Loucy (cell line): ENCODE measurements around the gene ITGB4.

Experiments
- H2AFZ ChIP-seq: fragments of 200-600 bp; sonication (generic); 2 replicates; pipeline ENCODE4 v1.6.0; 2016; ENCODE audit warnings: antibody characterized with exemption, mild to moderate bottlenecking, low read length, moderate library complexity
- H3F3A ChIP-seq: fragments of 200-600 bp; 2 replicates; pipeline ENCODE4 v1.6.0; 2016; ENCODE audit warnings: antibody characterized with exemption, low read depth, mild to moderate bottlenecking
- H3K27me3 ChIP-seq: fragments of 200-600 bp; sonication (generic); 2 replicates; pipeline ENCODE4 v1.6.1; 2014; ENCODE audit warnings: low read length, mild to moderate bottlenecking; ENCODE audit not compliant: insufficient read depth, poor library complexity, severe bottlenecking
- H3K36me3 ChIP-seq: fragments of 200-600 bp; sonication (generic); 2 replicates; pipeline ENCODE4 v1.6.1; 2016; ENCODE audit warnings: low read length; ENCODE audit not compliant: insufficient read depth
- H3K4me1 ChIP-seq: fragments of 200-600 bp; sonication (generic); 2 replicates; pipeline ENCODE4 v1.5.1; 2014; ENCODE audit warnings: low read length, mild to moderate bottlenecking; ENCODE audit not compliant: insufficient read depth, poor library complexity, severe bottlenecking
- H3K4me2 ChIP-seq: fragments of 200-600 bp; sonication (generic); 2 replicates; pipeline ENCODE4 v1.6.0; 2014; ENCODE audit warnings: antibody characterized with exemption, low read length, low read depth, mild to moderate bottlenecking; ENCODE audit not compliant: poor library complexity, severe bottlenecking
- H3K4me3 ChIP-seq: fragments of 200-600 bp; sonication (generic); 2 replicates; pipeline ENCODE4 v1.5.1; 2014; ENCODE audit warnings: low read length, mild to moderate bottlenecking, mixed read lengths; ENCODE audit not compliant: poor library complexity, severe bottlenecking
- H3K79me2 ChIP-seq: fragments of 200-600 bp; sonication (generic); 2 replicates; pipeline ENCODE4 v1.6.1; 2014; ENCODE audit warnings: low read length; ENCODE audit not compliant: insufficient read depth
- H3K9ac ChIP-seq: fragments of 200-600 bp; sonication (generic); 2 replicates; pipeline ENCODE4 v1.6.0; 2014; ENCODE audit warnings: mild to moderate bottlenecking, low read depth, low read length, moderate library complexity; ENCODE audit not compliant: poor library complexity, severe bottlenecking
- H3K9me2 ChIP-seq: fragments of 200-600 bp; sonication (generic); replicated peaks from 2 replicates; pipeline ENCODE4 v1.6.1; 2016; ENCODE audit warnings: low read depth, low read length, mixed read lengths
- H3K9me3 ChIP-seq: fragments of 200-600 bp; sonication (generic); 2 replicates; pipeline ENCODE4 v1.6.1; 2014; ENCODE audit warnings: mild to moderate bottlenecking, antibody characterized with exemption, low read length, low read depth; ENCODE audit not compliant: insufficient read depth
- H4K20me1 ChIP-seq: fragments of 200-600 bp; sonication (generic); 2 replicates; pipeline ENCODE4 v1.6.0; 2014; ENCODE audit warnings: antibody characterized with exemption, low read length, mild to moderate bottlenecking; ENCODE audit not compliant: insufficient read depth, poor library complexity, severe bottlenecking
- CTCF ChIP-seq: fragments of 200-600 bp; sonication (generic); conservative IDR thresholded peaks from 2 replicates; pipeline ENCODE4 v1.5.1; 2014; ENCODE audit warnings: mild to moderate bottlenecking, antibody characterized with exemption, low read length
- EZH2phosphoT487 ChIP-seq: fragments of 200-600 bp; IDR thresholded peaks from 2 replicates; pipeline ENCODE4 v1.6.1; 2018; ENCODE audit warnings: antibody characterized with exemption, mild to moderate bottlenecking, moderate library complexity, borderline replicate concordance

Gene ITGB4

GRCh38 chr17:75795820-75796607 lies 74.8 kb downstream of the ITGB4 start:
- Histone ChIP-seq H2AFZ (no peak overlapping the region), H3K4me1 (peaks cover 26% of the 10 kb centered on the region), H3K9me2 (no peaks in the 10 kb centered on the region), H4K20me1 (peaks cover 28% of the 10 kb centered on the region), H3K9ac (no peak overlapping the region), H3K9me3 (no peaks in the 10 kb centered on the region), H3K27me3 (no peaks in the 10 kb centered on the region), H3F3A (no peaks in the 10 kb centered on the region), H3K4me2 (no peak overlapping the region), H3K4me3 (no peak overlapping the region), H3K36me3 (peaks cover 51% of the 10 kb centered on the region; the same call in 1 of the 2 replicates), H3K79me2 (peaks cover 82% of the 10 kb centered on the region)
- no peak for TF ChIP-seq CTCF

DNA sequence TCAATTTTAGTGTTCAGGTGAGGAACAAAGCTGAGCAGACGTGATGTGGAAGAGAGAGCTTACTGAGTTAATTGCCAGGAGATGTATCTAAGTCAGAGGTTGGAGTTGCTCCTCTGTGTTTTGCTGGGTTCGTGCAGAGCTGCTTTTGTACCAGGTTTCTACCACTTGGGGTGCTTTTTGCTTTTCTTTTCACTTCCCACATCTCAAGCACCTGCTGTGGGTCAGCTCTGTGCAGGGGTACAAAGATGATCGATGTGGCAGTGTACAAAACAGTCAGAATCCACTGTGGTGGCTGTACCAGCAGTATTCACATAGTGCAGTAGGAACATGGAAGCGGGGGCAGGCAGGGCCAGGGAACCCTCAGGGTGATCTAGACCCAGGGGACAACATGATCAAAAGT lies 78.1 kb downstream of the ITGB4 start:
- Histone ChIP-seq H3K9ac (no peak overlapping the region), H3K36me3 (peaks cover 40% of the 10 kb centered on the region; the same call in 1 of the 2 replicates), H3K9me3 (no peaks in the 10 kb centered on the region), H3K4me2 (no peak overlapping the region), H3F3A (no peaks in the 10 kb centered on the region), H3K4me1 (no peaks in the 10 kb centered on the region), H2AFZ (no peak overlapping the region), H3K4me3 (no peak overlapping the region), H3K79me2 (peaks cover 76% of the 10 kb centered on the region), H3K9me2 (no peaks in the 10 kb centered on the region), H3K27me3 (no peaks in the 10 kb centered on the region), H4K20me1 (peaks cover 3% of the 10 kb centered on the region)
- TF ChIP-seq CTCF (no peak; the same call in 1 of the 2 replicates), EZH2phosphoT487 (no peak)

DNA sequence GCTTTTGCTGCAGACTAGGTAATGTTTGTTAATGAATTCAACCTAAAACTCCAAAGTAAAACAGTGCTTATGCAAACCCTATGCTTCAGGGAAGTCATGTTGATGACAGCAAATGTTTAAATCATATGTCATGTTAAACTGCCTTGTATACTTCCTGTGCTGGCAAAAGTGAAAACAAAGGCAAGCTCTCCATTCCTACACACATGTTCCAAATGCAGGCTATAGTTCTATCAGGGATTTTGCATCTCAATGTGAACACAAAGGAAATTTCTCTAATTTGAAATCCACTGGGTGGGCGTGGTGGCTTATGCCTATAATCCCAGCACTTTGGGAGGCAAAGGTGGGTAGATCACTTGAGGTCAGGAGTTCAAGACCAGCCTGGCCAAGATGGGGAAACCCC lies 82.6 kb downstream of the ITGB4 start:
- Histone ChIP-seq H3K27me3 (no peaks in the 10 kb centered on the region), H3K9me3 (no peaks in the 10 kb centered on the region), H3K79me2 (peaks cover 70% of the 10 kb centered on the region), H4K20me1 (peaks cover 8% of the 10 kb centered on the region), H3K9ac (no peak overlapping the region), H3F3A (no peaks in the 10 kb centered on the region), H3K4me2 (no peak overlapping the region), H3K4me1 (no peaks in the 10 kb centered on the region), H2AFZ (no peak overlapping the region), H3K36me3 (peaks cover 22% of the 10 kb centered on the region; the same call in 1 of the 2 replicates), H3K4me3 (no peak overlapping the region), H3K9me2 (no peaks in the 10 kb centered on the region)
- TF ChIP-seq CTCF (no peak), EZH2phosphoT487 (no peak)
